Thyroid gland (tissue), 4 donors: ENCODE measurements around the gene PTPRE. TPM values are rescaled to one million over a fixed set of nuclear protein-coding genes. Genes with fewer than 3 reads are reported as not detected.

Experiments used
- DNase-seq, 2 donors: peaks; one replicate each; pipeline ENCODE4 v3.0.0-alpha.2; 2019
- H3K27ac ChIP-seq, 3 donors: fragments of 200-600 bp; sonication (generic); 1 replicate in 2 of 3; 2 replicates in 1 of 3; pipeline ENCODE4 v1.5.1; 2016 to 2019; ENCODE audit warnings: mild to moderate bottlenecking in 1 of 3, moderate library complexity in 1 of 3
- H3K27me3 ChIP-seq: fragments of 200-600 bp; sonication (generic); one replicate; pipeline ENCODE4 v1.5.1; 2019
- H3K36me3 ChIP-seq, 2 donors: fragments of 200-600 bp; sonication (generic); one replicate each; pipeline ENCODE4 v1.5.1; 2016 to 2019
- H3K4me1 ChIP-seq, 2 donors: fragments of 200-600 bp; sonication (generic); one replicate each; pipeline ENCODE4 v1.5.1; 2017 to 2019
- H3K4me3 ChIP-seq, 3 donors: fragments of 200-600 bp; sonication (generic); replicated peaks in 1 of 3; 1 replicate in 2 of 3; 2 replicates in 1 of 3; pipeline ENCODE4 v1.5.1; 2016; ENCODE audit warnings: mild to moderate bottlenecking in 1 of 3
- H3K9me3 ChIP-seq: fragments of 200-600 bp; sonication (generic); one replicate; pipeline ENCODE4 v1.5.1; 2017
- POLR2A ChIP-seq, 2 donors: fragments of 450-650 bp; IDR thresholded peaks; one replicate each; pipeline ENCODE4 v1.6.1; 2017; ENCODE audit warnings: antibody characterized with exemption in 2 of 2, mild to moderate bottlenecking in 2 of 2, moderate library complexity in 1 of 2
- WGBS, 2 donors: methylation state at CpG; one replicate each; pipeline ENCODE4 v1.1.5; 2017; 5-methylcytosine and 5-hydroxymethylcytosine counted together
- intact Hi-C: fragments of 100-400 bp; cut with DNase I; formaldehyde crosslinking; loops from one replicate; pipeline ENCODE4 v1.15.1; 2023
- total RNA-seq, 4 donors: library from RNA; depleted of rRNA; stranded (reverse); fragments of >200 nt; gene quantifications; one replicate each; pipeline ENCODE4 v1.2.3, GENCODE V29; 2016
- TF ChIP-seq, protein P1 (sequence below), 6 experiments: fragments of 200-600 bp in 3 of 6; fragments of 450-650 bp in 3 of 6; sonication (generic) in 3 of 6; IDR thresholded peaks; one replicate each; pipeline ENCODE4 v1.5.1; 2016 to 2019; ENCODE audit warnings: antibody characterized with exemption in 6 of 6, mild to moderate bottlenecking in 2 of 6, inconsistent platforms in 1 of 6, moderate library complexity in 1 of 6

The PTPRE gene
- total RNA-seq, 4 donors from 2014 or later, result 16.8 to 25.0 (median 19.4) TPM

DNA sequence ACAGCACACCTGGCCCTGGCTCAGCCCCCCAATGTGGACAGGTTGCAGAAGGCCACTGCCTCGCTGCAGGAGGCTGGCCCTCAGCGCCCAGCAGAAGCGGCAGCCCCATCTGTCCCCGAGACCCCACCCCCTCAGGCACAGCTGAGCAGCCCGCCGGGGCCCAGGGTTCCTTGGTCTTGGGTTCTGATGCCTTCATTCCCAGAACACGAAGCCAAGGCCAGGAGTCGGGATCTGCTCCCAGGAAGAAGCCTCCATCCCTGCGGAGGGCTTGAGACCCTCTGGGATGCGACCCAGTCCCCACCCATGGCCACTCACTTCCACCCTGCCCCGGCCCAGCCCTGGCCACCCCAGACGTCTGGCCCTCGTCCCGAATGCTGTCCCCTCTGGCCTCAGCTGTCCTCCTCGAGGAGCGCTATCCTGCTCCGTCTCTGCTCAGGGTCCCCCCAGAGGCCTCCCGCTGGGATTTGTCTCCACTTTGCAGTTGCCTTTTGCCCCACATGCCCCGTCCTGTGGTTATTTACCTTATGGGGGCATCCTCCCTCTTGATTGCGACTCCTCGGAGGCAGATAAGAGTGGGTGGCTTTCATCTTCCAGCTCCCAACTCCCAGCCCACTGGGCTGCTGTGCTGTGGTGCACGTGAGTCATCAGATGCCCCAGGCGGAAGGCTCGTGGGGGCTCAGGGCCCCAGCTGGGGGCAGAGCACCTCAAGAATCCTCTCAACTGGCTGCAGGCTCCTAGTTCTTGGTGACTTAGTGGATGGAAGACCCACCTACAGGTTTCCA lies 121.8 kb downstream of the PTPRE start:
- no peaks in the 10 kb centered on the region for H3K27me3 ChIP-seq
- intact Hi-C loops, result no loop called here
- no peaks in the 10 kb centered on the region for H3K36me3 ChIP-seq
- no peaks in the 10 kb centered on the region for H3K9me3 ChIP-seq
- DNase-seq, result no peak
- H3K4me3 ChIP-seq, result no peak overlapping the region
- 83 to 89% methylated on average over 18 to 20 of the region's 24 CpGs for WGBS, 2 donors
- no peaks in the 10 kb centered on the region for H3K4me1 ChIP-seq
- no peak overlapping the region for H3K27ac ChIP-seq
- TF ChIP-seq POLR2A (IDR thresholded peaks at IDR 0.05), result no peak
- TF ChIP-seq, protein P1, sequence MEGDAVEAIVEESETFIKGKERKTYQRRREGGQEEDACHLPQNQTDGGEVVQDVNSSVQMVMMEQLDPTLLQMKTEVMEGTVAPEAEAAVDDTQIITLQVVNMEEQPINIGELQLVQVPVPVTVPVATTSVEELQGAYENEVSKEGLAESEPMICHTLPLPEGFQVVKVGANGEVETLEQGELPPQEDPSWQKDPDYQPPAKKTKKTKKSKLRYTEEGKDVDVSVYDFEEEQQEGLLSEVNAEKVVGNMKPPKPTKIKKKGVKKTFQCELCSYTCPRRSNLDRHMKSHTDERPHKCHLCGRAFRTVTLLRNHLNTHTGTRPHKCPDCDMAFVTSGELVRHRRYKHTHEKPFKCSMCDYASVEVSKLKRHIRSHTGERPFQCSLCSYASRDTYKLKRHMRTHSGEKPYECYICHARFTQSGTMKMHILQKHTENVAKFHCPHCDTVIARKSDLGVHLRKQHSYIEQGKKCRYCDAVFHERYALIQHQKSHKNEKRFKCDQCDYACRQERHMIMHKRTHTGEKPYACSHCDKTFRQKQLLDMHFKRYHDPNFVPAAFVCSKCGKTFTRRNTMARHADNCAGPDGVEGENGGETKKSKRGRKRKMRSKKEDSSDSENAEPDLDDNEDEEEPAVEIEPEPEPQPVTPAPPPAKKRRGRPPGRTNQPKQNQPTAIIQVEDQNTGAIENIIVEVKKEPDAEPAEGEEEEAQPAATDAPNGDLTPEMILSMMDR (IDR thresholded peaks at IDR 0.05), result no peak

GRCh38 chr10:128029290-128029651 lies 122.4 kb downstream of the PTPRE start:
- intact Hi-C loops, result no loop called here
- Histone ChIP-seq H3K36me3 (no peaks in the 10 kb centered on the region), H3K4me3 (no peak overlapping the region), H3K9me3 (no peaks in the 10 kb centered on the region), H3K4me1 (no peaks in the 10 kb centered on the region), H3K27me3 (no peaks in the 10 kb centered on the region), H3K27ac (no peak overlapping the region)
- 76 to 92% methylated on average over 6 to 7 of the region's 7 CpGs for WGBS, 2 donors
- no peak for DNase-seq
- no peak for TF ChIP-seq POLR2A (IDR thresholded peaks at IDR 0.05)
- TF ChIP-seq, protein P1 (IDR thresholded peaks at IDR 0.05), result no peak

GRCh38 chr10:128029731-128030369 lies 122.9 kb downstream of the PTPRE start:
- DNase-seq, result no peak
- TF ChIP-seq POLR2A (IDR thresholded peaks at IDR 0.05), result no peak
- TF ChIP-seq, protein P1 (IDR thresholded peaks at IDR 0.05), result no peak
- Histone ChIP-seq H3K4me1 (no peaks in the 10 kb centered on the region), H3K27ac (no peak overlapping the region), H3K9me3 (no peaks in the 10 kb centered on the region), H3K36me3 (no peaks in the 10 kb centered on the region), H3K4me3 (no peak overlapping the region), H3K27me3 (no peaks in the 10 kb centered on the region)
- intact Hi-C loops, result no loop called here
- 69 to 75% methylated on average over 17 of the region's 17 CpGs for WGBS, 2 donors

GRCh38 chr10:128030498-128031072 lies 123.7 kb downstream of the PTPRE start:
- no peak overlapping the region for H3K27ac ChIP-seq
- intact Hi-C loops, result no loop called here
- H3K4me3 ChIP-seq, result no peak overlapping the region
- no peaks in the 10 kb centered on the region for H3K27me3 ChIP-seq
- TF ChIP-seq POLR2A (IDR thresholded peaks at IDR 0.05), result no peak
- TF ChIP-seq, protein P1 (IDR thresholded peaks at IDR 0.05), result no peak
- no peaks in the 10 kb centered on the region for H3K9me3 ChIP-seq
- no peaks in the 10 kb centered on the region for H3K36me3 ChIP-seq
- no peak for DNase-seq
- 75 to 88% methylated on average over 17 of the region's 17 CpGs for WGBS, 2 donors
- H3K4me1 ChIP-seq, result no peaks in the 10 kb centered on the region

- Histone ChIP-seq H3K9me3 (no peaks in the 10 kb centered on the region), H3K27ac (no peak overlapping the region), H3K4me1 (no peaks in the 10 kb centered on the region), H3K4me3 (no peak overlapping the region), H3K36me3 (no peaks in the 10 kb centered on the region), H3K27me3 (no peaks in the 10 kb centered on the region)
- 79 to 85% methylated on average over 4 to 9 of the region's 9 CpGs for WGBS, 2 donors
- no peak for DNase-seq
- intact Hi-C loops, result no loop called here
- TF ChIP-seq POLR2A (IDR thresholded peaks at IDR 0.05), result no peak
- TF ChIP-seq, protein P1 (IDR thresholded peaks at IDR 0.05), result no peak
These were observed 124.3 kb downstream of the PTPRE start for GRCh38 chr10:128031216-128031615.
